Retinal pigment epithelial cell (primary cell): Measurements from ENCODE around the gene ZBTB4.

Experiments used
- DNase-seq: peaks from one replicate; pipeline ENCODE4 v3.0.0-alpha.2; 2010; ENCODE audit warnings: low read depth
- H3K4me3 ChIP-seq: 2 replicates; pipeline ENCODE4 v1.5.1; 2011; ENCODE audit warnings: mild to moderate bottlenecking, low read length, control low read depth, moderate library complexity
- CTCF ChIP-seq: conservative IDR thresholded peaks from 2 replicates; pipeline ENCODE4 v1.5.1; 2011; ENCODE audit warnings: low read depth, low read length, control low read depth, inconsistent platforms

ZBTB4 gene

DNA sequence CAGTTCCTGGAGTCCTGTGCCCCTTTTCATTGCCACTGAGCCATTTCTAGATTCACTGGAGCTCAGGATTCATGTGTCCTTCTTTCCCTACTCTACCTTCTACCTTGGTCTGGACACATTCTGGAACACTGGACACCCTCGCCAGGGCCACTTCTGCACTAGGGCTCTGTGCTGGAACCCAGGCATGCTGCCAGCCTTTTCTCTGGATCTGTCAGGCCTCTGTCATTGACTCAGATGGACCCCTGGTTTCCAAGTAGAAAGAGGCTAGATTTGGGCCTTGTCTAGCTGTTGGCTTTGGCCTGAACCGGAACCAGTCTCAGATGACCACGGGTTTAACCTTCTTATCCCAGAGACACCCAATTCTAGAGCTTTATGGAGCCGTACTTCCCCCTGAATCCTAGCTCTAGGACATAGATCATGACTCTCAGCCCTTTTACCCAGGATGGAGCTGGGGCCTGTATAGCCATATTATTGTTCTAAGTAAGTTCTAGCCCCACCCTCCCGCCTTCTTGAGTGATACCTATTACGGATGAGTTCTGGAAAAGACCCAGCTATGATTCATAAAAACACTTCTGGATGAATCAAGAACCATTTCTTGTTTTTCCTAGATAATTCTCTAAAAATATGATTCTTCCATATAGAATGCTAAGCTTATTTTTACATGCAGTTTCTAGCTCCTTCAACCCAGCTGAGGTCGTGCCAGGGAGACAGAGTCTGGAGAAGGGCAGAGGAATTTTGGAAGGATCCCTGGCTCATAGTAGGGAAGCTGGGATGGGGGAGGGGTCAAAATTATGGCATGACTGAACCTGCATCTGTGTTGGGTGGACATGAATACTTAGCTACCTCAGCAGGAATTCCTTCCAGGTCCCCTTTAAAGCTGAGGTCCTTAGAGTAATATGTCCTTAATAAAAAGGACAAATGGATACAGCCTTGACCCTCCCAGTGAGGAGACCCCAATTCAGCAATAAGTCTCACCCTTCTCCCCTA is 35.6 kb downstream of the ZBTB4 start:
- H3K4me3 ChIP-seq, result no peak overlapping the region
- no peak for TF ChIP-seq CTCF
- DNase-seq, result no peak

DNA sequence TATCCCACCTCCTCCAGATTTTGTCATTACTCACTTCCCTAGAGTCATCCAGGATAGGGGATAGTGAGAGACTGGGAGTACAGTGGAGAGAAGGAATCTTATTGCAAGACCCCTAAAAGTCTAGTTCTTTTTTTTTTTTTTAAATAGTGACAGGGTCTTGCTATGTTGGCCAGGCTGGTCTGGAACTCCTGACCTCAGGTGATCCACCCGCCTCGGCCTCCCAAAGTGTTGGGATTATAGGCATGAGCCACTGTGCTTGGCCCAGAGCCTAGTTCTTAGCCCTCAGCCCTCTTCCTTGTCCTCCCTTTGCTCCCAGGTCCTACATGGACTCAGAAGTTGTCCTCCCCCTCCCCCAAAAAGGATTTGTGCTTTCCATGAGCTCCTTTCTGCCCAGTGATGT is 37.3 kb downstream of the ZBTB4 start:
- no peak for TF ChIP-seq CTCF
- no peak for DNase-seq
- H3K4me3 ChIP-seq, result no peak overlapping the region

DNA sequence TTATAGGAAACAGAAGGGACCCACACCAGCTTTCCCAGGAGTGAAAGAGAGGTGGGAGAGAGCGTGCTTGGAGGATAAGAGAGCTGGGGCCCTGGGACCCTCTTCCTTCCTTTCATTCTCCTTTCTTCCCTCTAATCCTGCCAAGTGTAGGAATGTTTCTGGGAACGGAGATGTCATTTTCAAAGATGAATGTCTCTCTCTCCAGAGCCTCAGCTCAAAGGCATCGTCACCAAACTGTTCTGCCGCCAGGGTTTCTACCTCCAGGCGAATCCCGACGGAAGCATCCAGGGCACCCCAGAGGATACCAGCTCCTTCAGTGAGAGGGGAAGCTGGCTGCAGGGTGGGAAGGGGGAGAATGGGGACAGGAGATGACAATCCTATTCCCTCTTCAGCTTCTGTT is 38.2 kb downstream of the ZBTB4 start:
- TF ChIP-seq CTCF, result no peak

DNA sequence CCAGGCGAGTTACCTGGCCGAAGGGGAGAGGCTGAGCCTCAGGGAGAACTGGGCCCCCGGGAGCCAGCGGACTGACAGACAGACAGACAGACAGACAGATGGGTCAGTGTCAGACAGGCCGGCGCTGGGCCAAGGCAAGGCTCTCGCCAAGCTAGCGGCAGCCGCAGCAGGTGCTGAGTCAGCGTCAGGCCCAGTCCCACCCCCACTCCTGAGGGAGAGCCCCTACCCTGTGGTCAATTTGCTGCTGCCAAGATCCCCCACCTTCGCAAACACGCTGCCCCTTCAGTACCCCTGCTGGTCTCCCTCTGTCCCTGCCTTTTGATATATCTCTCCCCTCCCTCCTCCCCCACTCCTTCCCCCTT is 38.6 kb downstream of the ZBTB4 start:
- peak overlapping the region; percentile 68 for H3K4me3 ChIP-seq
- no peak for DNase-seq
- TF ChIP-seq CTCF, result peak; percentile 13

More for the DNA sequence above, 38.2 kb downstream of the ZBTB4 start:
- H3K4me3 ChIP-seq, result no peak overlapping the region
- no peak for DNase-seq

DNA sequence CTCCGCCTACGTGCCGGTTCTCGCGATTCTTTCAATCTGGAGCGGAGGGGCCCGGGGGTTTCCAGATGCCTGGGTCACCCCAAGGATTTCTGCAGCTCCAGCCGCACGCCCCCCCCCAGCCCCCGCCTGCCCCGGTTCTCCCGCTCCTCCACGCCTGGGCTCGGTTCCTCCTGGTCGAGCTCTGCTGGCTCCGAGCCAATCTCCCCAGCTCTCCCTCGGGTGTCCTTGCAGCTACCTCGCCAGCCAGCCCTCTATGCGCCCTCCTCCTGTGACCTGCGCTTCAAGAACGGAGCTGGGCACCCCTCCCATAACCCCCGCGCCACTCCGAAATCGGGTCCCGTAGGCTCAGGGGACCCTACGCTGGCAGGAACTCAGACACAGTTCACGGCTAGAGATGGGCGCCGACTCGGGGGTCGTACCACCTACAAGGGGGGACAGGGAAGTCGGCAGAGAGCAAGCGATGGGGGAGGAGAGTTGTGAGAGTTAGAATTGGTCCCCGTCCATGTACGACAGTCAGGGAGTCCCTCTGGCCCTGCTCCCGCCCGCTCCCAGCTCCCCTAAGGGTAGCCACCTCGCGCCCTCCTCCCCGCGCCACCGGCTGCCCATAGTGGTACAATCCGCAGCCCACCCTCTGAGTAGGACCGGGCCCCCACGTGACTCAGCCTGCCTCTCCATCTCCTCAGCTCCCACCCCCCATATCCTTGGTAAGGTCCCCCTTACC is 39.2 kb downstream of the ZBTB4 start:
- H3K4me3 ChIP-seq, result peak overlapping the region; percentile 68
- DNase-seq, result no peak
- no peak for TF ChIP-seq CTCF

DNA sequence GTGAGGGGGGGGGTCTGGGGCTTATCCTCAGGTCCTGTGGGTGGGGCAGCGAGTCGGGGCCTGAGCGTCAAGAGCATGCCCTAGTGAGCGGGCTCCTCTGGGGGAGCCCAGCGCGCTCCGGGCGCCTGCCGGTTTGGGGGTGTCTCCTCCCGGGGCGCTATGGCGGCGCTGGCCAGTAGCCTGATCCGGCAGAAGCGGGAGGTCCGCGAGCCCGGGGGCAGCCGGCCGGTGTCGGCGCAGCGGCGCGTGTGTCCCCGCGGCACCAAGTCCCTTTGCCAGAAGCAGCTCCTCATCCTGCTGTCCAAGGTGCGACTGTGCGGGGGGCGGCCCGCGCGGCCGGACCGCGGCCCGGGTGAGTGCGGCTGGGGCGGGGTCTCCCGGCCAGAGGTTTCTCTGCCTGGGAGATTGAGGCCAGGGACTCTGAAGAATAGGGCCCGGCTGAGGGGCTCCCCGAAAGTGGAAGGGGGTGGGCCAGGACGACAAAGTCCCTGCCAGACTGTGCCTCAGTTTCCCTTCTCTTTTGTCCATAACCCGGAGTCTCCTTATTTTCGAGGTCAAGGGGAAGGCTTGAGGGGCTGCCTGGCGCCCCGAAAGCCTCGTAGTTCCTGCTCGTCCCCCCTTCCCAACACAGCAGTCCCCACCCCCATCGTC is 39.8 kb downstream of the ZBTB4 start, which contains the start of gene FGF11:
TSS of gene FGF11 (plus strand) at position 51 of the 651 bp plus-strand sequence. CDS start at position 160, 109 bp downstream.
- DNase-seq, result no peak
- H3K4me3 ChIP-seq, result peak within 1 kb of the TSS; percentile 68
- TF ChIP-seq CTCF, result no peak
